Endodermal cell (in vitro differentiated cells): ENCODE data around the gene ZSCAN9. TPM values are rescaled to one million over a fixed set of nuclear protein-coding genes. Genes with fewer than 3 reads are reported as not detected.

ENCODE experiments used
- DNase-seq: peaks from one replicate; pipeline ENCODE4 v3.0.0-alpha.2; 2017
- H3K27ac ChIP-seq: 2 replicates; pipeline ENCODE4 v1.5.1; 2013; ENCODE audit warnings: mild to moderate bottlenecking, low read depth, low read length, moderate library complexity
- H3K27me3 ChIP-seq: 2 replicates; pipeline ENCODE4 v1.6.1; 2013; ENCODE audit warnings: mild to moderate bottlenecking, low read length, moderate library complexity; ENCODE audit not compliant: insufficient read depth, control insufficient read depth, poor library complexity, severe bottlenecking
- H3K36me3 ChIP-seq: 2 replicates; pipeline ENCODE4 v1.7.0; 2013; ENCODE audit warnings: mild to moderate bottlenecking, low read length, moderate library complexity; ENCODE audit not compliant: control insufficient read depth, insufficient read depth
- H3K4me1 ChIP-seq: one replicate; pipeline ENCODE4 v1.7.0; 2013; ENCODE audit warnings: low read length; ENCODE audit not compliant: control insufficient read depth, insufficient read depth
- H3K4me3 ChIP-seq: 2 replicates; pipeline ENCODE4 v1.5.1; 2013; ENCODE audit warnings: mild to moderate bottlenecking, low read length, moderate library complexity
- H3K9ac ChIP-seq: 2 replicates; pipeline ENCODE4 v1.6.1; 2013; ENCODE audit warnings: mild to moderate bottlenecking, low read length, moderate library complexity; ENCODE audit not compliant: poor library complexity, severe bottlenecking; ENCODE audit errors: extremely low read depth
- H3K9me3 ChIP-seq: 2 replicates; pipeline ENCODE4 v1.6.1; 2013; ENCODE audit warnings: mild to moderate bottlenecking, low read length, moderate library complexity; ENCODE audit not compliant: control insufficient read depth
- H3K27ac Mint-ChIP-seq: 2 replicates; pipeline ENCODE4 v1.8.0; 2020; ENCODE audit warnings: mixed read lengths
- H3K27me3 Mint-ChIP-seq: 2 replicates; pipeline ENCODE4 v1.8.0; 2021; ENCODE audit warnings: mild to moderate bottlenecking, mixed read lengths; ENCODE audit not compliant: insufficient read depth
- H3K36me3 Mint-ChIP-seq: 2 replicates; pipeline ENCODE4 v1.8.0; 2020; ENCODE audit warnings: low read depth, mixed read lengths
- H3K4me1 Mint-ChIP-seq: 2 replicates; pipeline ENCODE4 v1.8.0; 2020; ENCODE audit warnings: mixed read lengths
- H3K4me3 Mint-ChIP-seq: 2 replicates; pipeline ENCODE4 v1.8.0; 2020; ENCODE audit warnings: mild to moderate bottlenecking, moderate library complexity, mixed read lengths
- H3K9me3 Mint-ChIP-seq: 2 replicates; pipeline ENCODE4 v1.8.0; 2020; ENCODE audit warnings: mild to moderate bottlenecking, mixed read lengths
- WGBS, 2 experiments: methylation state at CpG; one replicate each; pipeline versions ENCODE4 v1.1.5 to v1.1.7; 2013; ENCODE audit warnings: missing lambda C conversion rate in 2 of 2, mixed read lengths in 1 of 2; ENCODE audit not compliant: insufficient coverage in 1 of 2, insufficient read length in 1 of 2; 5-methylcytosine and 5-hydroxymethylcytosine counted together
- total RNA-seq, 2 donors: library from RNA; stranded (reverse); fragmentation: NEBNext Ultra II Directional in 1 of 2; extraction: Animal tissue kit (Norgen Biotek cat#: 25700) in 1 of 2; gene quantifications; 2 replicates in 1 of 2; 3 replicates in 1 of 2; pipeline ENCODE4 v1.2.1, GENCODE V29; 2021
- TF ChIP-seq, protein P1 (sequence below): fragments of 200-600 bp; sonication (generic); conservative IDR thresholded peaks from 2 replicates; pipeline ENCODE4 v1.5.0; 2021; ENCODE audit warnings: antibody characterized with exemption, mild to moderate bottlenecking

ZSCAN9 gene
- total RNA-seq, 2 donors from 2014 or later: 23.1 to 32.1 TPM

- TF ChIP-seq, protein P1, sequence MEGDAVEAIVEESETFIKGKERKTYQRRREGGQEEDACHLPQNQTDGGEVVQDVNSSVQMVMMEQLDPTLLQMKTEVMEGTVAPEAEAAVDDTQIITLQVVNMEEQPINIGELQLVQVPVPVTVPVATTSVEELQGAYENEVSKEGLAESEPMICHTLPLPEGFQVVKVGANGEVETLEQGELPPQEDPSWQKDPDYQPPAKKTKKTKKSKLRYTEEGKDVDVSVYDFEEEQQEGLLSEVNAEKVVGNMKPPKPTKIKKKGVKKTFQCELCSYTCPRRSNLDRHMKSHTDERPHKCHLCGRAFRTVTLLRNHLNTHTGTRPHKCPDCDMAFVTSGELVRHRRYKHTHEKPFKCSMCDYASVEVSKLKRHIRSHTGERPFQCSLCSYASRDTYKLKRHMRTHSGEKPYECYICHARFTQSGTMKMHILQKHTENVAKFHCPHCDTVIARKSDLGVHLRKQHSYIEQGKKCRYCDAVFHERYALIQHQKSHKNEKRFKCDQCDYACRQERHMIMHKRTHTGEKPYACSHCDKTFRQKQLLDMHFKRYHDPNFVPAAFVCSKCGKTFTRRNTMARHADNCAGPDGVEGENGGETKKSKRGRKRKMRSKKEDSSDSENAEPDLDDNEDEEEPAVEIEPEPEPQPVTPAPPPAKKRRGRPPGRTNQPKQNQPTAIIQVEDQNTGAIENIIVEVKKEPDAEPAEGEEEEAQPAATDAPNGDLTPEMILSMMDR: no peak
- DNase-seq: no peak
- H3K9me3 ChIP-seq: peaks cover 26% of the 10 kb centered on the region
- peaks cover 86% of the 10 kb centered on the region for H3K36me3 Mint-ChIP-seq
- H3K4me3 Mint-ChIP-seq: no peak overlapping the region
- no peak overlapping the region for H3K27ac ChIP-seq
- H3K9me3 Mint-ChIP-seq: peaks cover 54% of the 10 kb centered on the region
- H3K36me3 ChIP-seq: peaks cover 84% of the 10 kb centered on the region
- H3K27me3 Mint-ChIP-seq: no peaks in the 10 kb centered on the region
- 93 to 99% methylated on average over 10 to 11 of the region's 11 CpGs for WGBS, 2 experiments
- no peak overlapping the region for H3K27ac Mint-ChIP-seq
- H3K4me1 ChIP-seq: peaks cover 15% of the 10 kb centered on the region
- no peaks in the 10 kb centered on the region for H3K27me3 ChIP-seq
- H3K4me1 Mint-ChIP-seq: peaks cover 13% of the 10 kb centered on the region
- no peak overlapping the region for H3K9ac ChIP-seq
- no peak overlapping the region for H3K4me3 ChIP-seq
Measured at GRCh38 chr6:28232785-28233184, 7.7 kb downstream of the ZSCAN9 start.

DNA sequence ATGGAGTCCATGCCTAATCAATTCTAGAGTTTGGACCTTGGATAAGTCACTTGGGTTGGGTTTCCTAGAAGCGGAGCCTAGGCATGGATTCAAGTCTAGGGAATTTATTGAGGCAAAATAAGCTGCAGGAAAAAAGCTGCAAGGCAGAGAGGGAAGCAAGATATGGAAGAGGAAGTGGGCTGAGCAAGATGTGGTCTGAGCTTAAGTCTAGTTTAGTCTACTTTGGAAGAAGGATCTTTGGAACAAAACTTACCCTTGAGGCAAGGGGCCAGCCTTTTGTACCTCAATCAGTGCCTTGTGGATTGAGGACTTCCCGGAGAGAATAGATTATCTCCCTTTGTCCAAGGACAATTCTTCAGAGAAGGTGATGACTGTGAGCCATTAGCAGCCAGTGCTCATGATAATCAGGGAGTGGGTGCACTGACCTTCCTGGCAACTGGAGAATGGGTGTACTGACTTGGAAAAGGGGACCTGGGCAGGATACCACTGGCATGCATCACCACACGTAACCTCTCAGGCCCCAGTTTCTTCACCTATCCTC lies 10.9 kb downstream of the ZSCAN9 start:
- H3K27ac ChIP-seq: no peak overlapping the region
- DNase-seq: peak; percentile 59
- H3K36me3 ChIP-seq: peaks cover 70% of the 10 kb centered on the region
- H3K4me3 ChIP-seq: peak overlapping the region; percentile 37
- TF ChIP-seq, protein P1: no peak
- peaks cover 67% of the 10 kb centered on the region for H3K36me3 Mint-ChIP-seq
- no peak overlapping the region for H3K9ac ChIP-seq
- 91 to 96% methylated on average over 2 to 3 of the region's 3 CpGs for whole genome bisulfite sequencing, 2 experiments
- no peak overlapping the region for H3K27ac Mint-ChIP-seq
- H3K4me1 Mint-ChIP-seq: peaks cover 13% of the 10 kb centered on the region
- H3K9me3 Mint-ChIP-seq: peaks cover 51% of the 10 kb centered on the region
- no peaks in the 10 kb centered on the region for H3K27me3 Mint-ChIP-seq
- H3K4me3 Mint-ChIP-seq: no peak overlapping the region
- H3K4me1 ChIP-seq: peaks cover 15% of the 10 kb centered on the region
- no peaks in the 10 kb centered on the region for H3K27me3 ChIP-seq
- peaks cover 33% of the 10 kb centered on the region for H3K9me3 ChIP-seq

DNA sequence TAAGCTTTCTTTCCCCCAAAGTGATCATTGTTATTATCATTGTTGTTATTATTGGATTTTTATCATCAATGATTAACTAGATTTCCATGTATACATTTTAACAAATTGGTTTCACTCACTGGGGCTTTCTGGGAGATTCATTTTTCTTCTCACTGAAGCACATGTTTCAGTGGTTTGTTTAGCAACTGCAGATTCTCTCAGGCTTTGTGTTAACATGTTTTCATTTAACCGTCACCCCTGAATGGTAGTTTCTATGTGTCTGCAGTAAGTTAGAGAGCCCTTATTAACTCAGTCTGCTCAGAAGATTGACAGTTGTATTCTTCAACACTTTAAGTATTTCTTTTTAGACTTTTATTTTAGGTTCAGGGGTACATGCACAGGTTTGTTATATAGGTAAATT lies 14.6 kb downstream of the ZSCAN9 start:
- no peak overlapping the region for H3K4me3 ChIP-seq
- H3K4me1 ChIP-seq: peaks cover 14% of the 10 kb centered on the region
- H3K9ac ChIP-seq: no peak overlapping the region
- peaks cover 15% of the 10 kb centered on the region for H3K9me3 Mint-ChIP-seq
- WGBS, 2 experiments: 100% methylated on average over 1 of the region's 1 CpG
- no peak overlapping the region for H3K27ac Mint-ChIP-seq
- TF ChIP-seq, protein P1: no peak
- H3K36me3 Mint-ChIP-seq: peaks cover 39% of the 10 kb centered on the region
- peaks cover 13% of the 10 kb centered on the region for H3K9me3 ChIP-seq
- H3K4me3 Mint-ChIP-seq: no peak overlapping the region
- H3K27me3 Mint-ChIP-seq: no peaks in the 10 kb centered on the region
- H3K27ac ChIP-seq: no peak overlapping the region
- peaks cover 13% of the 10 kb centered on the region for H3K4me1 Mint-ChIP-seq
- H3K36me3 ChIP-seq: peaks cover 46% of the 10 kb centered on the region
- H3K27me3 ChIP-seq: no peaks in the 10 kb centered on the region
- DNase-seq: no peak
